RKO (cell line): ENCODE data around the gene PLRG1.
"Not testable (repeated sequence)": the region's sequence is repeated elsewhere in the genome, so short reads cannot be mapped to it uniquely, and the experiment has no call there.

Experiments used
- DNase-seq: peaks from one replicate; pipeline ENCODE4 v3.0.0-alpha.2; 2016; ENCODE audit warnings: low spot score

Gene PLRG1

DNA sequence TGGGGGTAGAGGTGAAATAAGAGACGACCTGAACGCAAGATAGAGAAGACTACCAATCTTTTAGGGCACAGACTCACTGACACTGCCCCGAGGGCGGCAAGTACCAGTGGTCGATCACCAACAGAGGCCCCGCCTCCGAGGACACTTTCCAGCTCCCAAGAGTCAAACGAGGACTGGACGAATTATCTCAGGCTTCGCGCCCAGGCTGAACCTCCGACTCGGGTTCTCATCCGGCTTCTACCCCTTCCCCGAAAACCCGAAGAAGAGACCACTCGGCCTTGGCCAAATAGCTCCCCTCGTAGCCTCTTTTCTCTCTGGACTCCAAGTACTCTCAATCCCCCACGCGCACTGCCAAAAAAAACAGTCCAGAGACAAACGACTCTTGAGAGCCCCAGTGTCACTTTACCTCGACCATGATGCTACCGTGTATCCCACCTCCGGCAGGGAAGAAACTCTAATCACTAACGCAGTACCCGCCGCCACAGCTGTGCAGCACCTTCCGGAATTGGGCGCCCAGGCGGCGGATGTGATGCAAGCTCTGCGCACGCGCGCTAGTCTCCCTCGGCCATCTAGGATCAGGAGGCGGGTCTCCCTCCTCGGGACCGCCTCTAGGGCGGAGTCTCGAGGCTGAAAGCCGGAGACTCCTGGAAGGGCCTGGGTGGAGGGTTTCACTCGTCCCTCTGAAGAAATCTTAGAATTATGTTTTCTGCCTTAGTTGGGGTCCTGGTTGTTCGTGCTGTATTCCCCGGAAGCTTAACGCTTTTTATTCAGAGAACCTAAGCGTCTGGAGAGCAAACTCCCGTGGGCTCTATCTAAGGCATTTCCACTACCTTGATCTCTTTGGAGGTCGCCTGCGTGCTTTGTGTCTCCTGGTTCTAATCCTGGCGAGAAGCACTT is at the start of gene PLRG1:
TSS of gene PLRG1 (minus strand) at position 507 of the 897 bp plus-strand sequence. CDS start at position 415, 92 bp downstream.
- DNase-seq: peak; percentile 95

DNA sequence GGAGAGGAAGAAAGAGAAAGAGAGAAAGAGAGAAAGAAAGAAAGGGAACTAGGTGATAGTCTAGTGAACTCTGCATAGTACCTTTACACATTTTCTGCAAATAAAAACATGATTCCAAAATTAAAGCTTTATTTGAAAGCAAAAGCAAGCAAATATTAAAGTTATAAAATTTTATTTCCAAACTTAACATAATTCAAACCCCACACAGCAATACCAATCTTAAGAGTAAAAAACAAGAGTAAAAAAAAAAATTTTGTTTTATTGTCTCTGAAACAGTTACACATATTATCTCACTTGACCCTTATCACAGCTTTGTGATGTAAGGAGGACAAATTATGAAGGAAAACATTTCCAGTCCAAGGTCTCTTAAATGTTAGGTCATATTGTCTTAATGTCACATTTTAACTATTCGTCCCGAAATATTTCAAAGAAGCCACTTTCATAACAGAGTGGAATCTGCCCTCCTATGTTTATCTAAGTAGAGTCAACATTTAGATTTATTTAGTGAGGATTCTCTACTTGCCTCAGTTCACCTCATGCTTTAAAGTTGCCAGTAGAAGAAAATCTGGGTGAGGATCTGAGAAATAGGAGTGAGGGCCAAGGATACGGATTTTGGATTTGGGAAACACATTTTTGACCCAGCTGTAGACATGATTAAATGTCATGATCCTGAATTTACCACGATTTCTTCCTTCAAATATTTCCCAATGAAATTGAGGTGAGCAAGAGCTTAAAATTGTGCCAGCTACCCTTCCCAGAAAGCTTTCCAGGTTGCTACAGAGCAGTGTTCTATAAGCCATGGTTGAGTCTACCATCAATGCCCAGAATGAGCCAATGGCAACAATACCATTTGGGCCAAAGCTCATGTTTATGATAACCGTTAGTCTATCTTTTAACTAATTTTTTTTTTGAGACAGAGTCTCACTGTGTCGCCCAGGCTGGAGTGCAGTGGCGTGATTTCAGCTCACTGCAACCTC is 47.9 kb upstream of the PLRG1 start:
- DNase-seq: no peak

DNA sequence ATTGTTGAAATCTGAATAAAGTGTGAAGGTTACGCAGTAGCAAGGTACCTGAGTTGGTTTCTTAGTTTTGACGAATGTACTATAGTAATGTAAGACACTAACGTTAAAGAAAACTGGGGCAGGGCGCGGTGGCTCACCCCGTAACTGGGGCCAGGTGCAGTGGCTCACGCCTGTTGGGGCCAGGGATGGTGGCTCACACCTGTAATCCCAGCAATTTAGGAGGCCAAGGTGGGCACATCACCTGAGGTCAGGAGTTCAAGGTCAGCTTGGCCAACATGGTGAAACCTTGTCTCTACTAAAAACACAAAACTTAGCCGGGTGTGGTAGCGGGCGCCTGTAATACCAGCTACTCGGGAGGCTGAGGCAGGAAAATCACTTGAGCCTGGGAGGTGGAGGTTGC is 47.1 kb upstream of the PLRG1 start:
- not testable (repeated sequence) for DNase-seq

DNA sequence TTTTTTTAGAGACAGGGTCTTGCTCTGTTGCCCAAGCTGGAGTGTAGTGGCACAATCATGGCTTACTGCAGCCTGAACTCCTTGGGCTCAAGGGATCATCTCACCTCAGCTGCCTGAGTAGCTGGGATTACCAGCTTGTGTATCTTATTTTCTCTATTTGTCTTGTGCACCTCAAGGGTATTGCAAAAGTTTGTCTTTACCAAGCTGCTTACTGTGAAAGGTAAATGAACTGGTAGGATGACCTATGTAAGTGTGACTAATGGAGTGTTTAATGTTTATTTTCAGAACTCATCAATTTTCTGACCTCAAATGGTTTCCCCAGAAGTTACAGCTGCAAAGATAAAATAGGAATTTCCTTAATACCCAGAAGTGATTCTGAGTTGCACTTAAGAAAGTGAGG is 45.6 kb upstream of the PLRG1 start:
- no peak for DNase-seq

DNA sequence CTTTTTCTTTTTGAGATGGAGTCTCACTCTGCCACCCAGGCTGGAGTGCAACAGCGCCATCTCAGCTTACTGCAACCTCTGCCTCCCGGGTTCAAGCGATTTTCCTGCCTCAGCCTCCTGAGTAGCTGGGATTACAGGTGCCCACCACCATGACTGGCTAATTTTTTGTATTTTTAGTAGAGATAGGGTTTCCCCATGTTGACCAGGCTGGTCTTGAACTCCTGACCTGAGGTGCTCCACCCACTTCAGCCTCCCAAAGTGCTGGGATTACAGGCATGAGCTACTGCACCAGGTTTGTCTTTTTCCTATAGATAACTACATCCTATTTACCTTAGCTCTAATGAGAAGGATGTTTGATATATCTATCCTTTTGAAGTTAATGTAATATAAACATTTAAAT is 44.1 kb upstream of the PLRG1 start:
- DNase-seq: not testable (repeated sequence)

DNA sequence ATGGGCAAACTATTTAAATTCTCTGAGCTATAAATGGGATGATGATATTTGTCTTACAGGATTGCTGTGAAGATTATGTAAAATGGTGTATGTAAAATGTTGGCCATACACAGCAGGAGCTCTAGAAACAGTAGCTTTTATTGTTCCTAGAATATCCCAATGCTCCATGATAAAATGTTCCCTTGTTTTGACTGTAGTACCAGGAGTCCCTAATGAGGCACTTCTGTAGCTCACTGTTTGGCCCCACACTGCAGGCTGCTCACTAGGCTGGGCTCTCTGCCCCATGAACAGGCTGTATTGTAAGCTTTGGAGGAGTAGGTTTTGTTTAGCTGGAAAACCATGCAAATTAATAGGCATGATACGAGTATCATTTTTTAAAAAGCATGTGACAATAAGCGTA is 43.7 kb upstream of the PLRG1 start:
- no peak for DNase-seq

DNA sequence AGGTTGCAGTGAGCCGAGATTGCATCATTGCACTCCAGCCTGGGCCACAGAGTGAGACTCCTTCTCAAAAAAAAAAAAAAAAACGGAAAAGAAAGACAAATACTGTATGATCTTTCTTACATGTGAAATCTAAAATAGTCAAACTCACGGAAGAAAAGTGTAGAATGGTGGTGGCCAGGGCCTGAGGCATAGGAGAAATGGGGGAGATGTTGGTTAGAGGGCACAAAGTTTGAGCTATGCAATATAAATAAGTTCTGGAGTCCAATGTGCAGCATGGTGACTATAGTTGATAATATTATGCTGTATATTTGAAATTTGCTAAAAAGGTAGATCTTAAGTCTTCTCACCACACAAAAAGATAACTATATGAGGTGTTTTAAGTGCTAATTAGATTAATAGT is 41.7 kb upstream of the PLRG1 start:
- DNase-seq: no peak

DNA sequence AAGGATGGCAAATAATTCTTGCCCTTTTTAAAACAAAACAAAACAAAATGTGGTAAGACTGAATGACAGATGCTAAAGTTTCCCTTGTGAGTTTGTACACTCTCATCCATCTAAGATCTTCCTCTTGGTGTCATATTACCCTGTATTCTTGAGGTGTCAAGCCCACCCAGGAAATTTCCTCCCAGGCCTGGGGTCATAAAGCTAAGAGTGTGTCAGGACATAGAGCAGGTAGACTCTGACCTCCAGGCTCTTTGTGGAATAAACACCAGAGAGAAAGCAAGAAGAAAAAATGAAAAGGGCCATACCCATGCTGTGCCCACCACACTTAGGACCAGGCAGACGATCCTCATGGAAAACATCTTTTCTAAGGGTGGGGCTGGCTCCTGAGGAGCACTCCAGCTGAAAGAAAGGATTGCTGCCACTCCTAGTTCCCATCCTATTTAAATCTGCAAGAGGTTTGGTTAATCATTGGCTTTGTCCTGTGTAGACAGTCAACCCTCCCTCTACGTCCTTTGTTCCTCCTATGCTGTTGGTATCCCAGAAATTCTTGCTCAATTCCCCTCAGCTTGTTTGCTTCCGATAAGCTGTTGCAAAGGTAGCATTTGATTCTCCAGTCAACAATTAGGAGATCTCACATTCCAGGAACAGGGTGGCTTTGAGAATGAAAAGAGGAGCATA is 40.3 kb upstream of the PLRG1 start, which contains the start of gene FGA:
TSS of gene FGA (minus strand) at position 414 of the 678 bp plus-strand sequence. CDS start at position 359, 55 bp downstream.
- DNase-seq: no peak

DNA sequence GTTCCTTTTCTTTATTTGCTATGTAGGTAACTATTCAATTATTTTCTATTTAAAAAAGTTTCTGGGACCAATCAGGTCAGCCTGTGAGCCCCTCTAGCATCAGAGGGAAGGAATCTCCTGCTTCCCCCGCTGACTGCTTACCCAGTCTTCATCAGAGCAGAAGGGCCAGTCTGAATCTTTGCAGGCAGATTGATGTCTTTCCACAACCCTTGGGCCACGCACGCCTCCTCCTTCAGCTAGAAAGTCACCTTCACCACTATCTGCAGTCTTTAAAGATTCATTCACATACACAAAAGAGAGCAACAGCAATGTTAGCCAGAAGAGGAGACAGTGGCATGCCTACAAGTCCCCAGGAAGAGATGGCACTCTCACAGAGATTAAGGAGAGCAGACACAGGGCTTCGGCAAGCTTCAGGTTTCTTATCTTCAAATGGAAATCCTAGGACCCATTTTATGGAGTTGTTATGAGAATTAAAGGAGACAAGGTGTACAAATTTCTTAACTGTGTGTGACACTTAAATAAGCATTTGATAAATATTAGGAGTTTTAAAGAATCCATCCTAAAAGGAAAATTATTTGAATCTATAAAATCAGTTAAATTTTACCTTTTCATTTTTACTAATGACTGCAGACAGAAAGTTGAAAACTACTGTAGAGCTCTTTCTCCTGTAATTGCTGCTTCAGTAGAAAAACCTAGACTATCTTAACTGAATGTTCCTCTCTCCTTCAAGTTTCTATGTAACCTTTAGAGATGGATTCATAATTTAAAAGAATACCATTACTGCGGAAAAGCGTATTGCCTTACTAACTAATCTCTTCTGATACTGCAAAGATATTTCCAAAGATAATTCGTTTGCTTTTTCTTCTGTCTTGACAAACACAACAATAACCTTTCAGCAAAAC is 39.3 kb upstream of the PLRG1 start:
- no peak for DNase-seq

DNA sequence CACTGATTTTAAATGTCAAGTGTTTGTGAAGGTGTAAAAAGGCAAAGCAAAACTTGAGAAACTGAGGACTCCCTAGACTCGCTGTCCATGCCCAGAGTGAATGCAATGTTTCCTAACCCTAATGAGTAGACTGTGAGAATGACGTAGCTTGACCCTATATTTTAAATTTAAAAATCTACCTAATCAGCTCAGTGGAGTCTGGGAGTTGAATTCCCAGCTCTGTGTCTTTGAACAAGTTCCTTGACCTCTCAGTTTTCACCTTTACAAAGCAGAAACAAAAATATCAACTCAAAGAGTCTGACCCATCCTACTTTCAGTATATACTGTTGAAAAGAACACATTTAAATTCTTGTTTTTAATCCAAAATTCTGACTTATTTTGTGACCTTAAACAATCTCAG is 38.0 kb upstream of the PLRG1 start:
- no peak for DNase-seq

DNA sequence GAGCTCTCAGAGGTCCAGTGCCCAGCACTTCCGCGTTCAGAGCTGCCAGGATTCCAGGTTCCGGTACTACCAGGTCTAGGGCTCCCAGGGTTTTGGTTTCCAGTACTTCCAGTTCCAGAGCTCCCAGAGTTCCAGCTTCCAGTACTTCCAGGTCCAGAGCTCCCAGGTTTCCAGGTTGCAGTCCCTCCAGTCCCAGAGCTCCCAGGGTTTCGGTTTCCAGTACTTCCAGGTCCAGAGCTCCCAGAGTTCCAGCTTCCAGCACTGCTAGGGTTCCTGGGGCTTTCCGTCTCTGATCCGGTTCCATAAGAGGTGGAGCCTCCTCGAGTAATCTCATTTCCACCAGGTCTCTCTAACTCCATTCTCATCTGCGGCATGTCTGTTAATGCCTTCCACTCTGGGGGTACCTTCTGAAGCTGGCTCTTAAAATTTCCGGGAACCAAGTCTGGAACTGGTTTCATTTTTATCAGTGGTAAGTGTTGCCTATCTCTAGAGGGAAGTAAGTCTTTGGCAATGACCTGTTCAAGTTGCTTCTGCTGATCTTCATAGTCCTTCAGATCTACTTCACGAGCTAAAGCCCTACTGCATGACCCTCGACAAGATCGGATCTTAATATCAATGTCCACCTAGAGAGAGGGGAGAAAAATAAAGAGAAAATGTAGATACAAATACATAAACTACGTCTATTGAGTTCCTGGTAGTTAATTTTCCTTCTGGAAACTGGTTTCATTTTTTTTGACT is 36.3 kb upstream of the PLRG1 start:
- DNase-seq: no peak

DNA sequence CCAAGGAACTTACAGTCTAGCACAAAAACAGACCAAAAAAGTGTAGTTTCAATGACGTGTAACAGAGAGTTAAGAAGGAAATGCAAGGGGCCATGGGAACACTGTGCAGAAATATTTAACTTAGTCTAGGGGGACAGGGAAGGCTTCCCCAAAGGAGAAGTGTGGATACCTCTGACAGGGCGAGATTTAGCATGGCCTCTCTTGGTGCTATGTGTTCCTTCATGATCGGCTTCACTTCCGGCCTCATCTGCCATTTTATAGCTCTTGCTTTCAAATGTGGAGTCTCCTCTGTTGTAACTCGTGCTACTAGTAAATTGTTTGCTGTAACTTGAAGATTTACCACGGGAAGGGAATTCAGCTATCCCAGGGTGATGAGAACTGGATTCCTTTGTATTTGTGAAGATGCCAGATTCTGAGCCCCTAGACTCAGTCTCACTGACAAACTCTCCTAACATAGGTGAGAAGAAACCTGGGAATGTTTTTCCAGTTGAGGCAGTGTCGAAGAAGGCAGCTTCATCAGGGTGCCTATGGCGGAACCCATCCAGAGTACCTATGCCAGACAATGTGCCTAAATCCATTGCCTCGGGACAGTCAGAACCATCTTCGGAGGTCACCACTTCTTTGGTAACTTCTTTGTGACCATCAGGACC is 35.3 kb upstream of the PLRG1 start:
- DNase-seq: no peak

DNA sequence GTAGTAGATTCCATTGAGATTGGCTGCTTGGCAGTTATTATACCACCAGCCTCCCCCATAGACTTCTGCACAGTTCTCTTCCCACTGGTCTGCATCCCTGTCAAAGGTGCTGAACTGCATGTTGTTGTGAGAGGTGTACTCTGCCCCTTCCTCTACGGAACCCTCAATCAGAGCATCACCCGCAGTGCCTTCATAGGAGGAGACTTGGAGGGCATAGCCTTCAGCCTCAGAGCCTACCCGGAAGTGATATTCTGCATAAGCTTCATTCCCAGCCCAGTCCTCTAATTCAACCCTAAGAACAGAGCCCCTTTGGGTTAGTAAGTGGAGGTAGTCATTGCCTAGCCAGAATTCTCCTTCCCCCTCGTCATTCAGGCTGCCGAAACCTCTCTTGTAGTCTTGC is 34.1 kb upstream of the PLRG1 start:
- no peak for DNase-seq

DNA sequence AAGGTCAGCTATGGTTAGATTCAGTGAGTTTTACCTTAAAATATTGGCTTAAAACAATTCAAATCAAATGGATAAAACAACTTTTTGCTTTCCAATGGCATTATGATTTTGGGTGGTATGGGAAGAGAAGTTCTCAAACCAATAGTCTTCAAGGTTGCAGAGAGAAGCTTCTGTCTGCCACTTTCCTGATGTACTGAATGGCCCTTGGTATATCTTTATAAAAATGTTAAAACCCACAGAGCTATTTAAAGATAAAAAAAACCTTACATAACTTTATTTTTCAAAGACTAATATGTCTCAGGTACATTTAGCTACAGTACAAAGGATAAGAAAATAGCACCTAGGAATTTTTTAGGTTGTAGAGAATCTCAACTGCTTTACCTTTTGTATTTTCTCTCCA is 33.5 kb upstream of the PLRG1 start:
- no peak for DNase-seq

DNA sequence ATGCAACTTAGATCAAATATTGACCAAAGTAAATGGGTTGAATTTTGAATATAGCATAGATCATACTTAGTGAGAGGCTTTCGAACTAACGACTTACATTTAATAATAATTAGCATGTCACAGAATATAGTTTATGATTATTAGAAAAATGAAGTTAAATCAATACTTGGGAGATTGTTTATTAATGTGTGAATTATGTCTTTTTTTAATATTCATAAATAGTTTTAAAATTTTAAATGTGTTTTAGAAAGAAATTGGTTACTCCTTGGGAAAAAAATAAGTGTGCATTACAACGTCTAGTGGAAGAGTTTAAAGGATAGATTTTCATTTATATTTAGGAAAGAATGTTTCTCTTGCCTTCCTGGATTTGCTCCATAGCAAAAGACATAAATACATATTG is 33.0 kb upstream of the PLRG1 start:
- DNase-seq: no peak

DNA sequence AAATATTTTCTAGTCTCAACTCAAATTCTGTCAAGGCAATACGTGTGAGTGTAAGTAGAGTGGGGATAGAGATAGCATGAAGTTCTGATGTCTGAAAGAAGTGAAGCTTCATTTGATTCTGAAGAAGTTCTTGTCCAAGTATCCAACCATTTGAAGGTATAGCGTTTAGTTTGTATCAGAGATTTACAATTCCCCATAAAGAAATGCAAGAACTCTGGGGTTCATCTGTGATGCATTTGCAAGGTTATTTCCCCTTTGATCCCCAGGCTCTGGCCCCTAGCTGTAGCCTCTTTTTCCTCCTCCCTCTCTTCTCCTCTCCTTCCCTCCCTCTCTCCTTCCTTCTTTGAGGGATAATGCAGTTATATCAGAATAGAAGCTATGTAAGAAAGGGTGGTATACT is 32.5 kb upstream of the PLRG1 start:
- DNase-seq: no peak

DNA sequence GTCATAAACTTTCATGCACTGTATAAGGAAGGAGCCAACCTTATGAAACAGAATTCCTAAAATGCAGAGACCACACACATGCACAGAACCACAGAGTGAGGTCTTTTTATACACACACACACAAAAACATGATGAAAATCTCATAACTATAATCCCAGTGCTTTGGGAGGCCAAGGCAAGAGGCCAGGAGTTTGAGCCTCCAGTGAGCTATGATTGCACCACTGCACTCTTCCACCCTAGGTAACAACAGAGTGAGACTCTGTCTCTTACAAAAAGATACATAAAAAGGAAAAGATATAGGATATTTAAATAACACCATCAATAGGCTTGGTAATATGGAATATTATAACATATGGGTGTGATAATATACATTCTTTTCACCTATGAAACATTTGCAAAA is 29.7 kb upstream of the PLRG1 start:
- DNase-seq: no peak

DNA sequence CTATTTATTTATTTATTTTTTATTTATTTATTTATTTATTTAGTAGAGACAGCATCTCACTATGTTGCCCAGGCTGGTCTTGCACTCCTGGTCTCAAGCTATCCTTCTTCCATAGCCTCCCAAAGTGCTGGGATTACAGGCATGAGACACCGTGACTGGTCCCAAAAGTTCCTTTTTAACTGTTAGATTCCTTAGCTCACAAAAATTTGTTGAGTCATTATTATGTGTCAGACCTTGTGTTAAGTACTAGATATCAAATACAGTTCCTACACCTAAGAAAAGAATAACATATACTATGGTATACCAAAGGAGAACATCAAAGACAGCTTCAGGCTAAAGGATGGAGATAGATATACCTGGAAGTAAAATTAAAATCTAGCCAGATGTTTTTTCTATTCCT is 28.7 kb upstream of the PLRG1 start:
- DNase-seq: peak; percentile 29

DNA sequence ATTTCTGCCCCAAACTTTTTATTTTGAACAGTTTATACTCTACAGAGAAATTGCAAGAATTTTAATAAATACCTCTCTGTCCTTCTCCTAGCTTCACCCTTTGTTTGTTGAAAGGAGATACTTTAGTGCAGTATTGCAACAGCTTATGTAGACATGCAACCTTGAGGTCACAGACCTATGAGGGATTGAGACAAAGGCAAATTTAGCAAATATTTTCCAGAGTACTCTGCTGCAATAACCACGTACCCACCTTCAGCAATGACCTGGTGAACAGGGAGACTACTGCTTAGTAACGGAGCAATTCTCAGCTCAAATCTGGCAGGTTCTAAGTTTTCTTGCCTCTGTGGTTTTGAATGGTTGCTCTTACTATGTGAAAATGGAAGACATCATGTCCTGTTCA is 27.1 kb upstream of the PLRG1 start:
- DNase-seq: no peak

DNA sequence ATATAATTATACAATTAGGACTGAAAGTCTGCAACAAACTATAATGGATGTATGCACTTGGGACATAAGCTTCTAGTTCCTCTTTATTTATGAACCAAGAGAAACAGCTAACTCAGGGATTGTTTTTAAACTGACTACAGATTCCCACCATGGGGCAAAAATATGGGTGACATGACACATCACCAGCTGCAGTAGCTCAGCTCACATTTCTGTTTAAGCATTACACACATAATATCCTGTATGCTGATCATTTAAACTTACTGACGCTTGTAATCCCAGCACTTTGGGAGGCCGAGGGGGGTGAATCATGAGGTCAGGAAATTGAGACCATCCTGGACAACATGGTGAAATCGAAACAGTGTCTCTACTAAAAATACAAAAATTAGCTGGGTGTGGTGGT is 24.1 kb upstream of the PLRG1 start:
- DNase-seq: no peak
